Measurements from ENCODE around the gene SOHLH1.

Gene SOHLH1, protein sequence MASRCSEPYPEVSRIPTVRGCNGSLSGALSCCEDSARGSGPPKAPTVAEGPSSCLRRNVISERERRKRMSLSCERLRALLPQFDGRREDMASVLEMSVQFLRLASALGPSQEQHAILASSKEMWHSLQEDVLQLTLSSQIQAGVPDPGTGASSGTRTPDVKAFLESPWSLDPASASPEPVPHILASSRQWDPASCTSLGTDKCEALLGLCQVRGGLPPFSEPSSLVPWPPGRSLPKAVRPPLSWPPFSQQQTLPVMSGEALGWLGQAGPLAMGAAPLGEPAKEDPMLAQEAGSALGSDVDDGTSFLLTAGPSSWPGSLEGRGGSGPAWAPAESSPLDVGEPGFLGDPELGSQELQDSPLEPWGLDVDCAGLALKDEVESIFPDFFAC

DNA sequence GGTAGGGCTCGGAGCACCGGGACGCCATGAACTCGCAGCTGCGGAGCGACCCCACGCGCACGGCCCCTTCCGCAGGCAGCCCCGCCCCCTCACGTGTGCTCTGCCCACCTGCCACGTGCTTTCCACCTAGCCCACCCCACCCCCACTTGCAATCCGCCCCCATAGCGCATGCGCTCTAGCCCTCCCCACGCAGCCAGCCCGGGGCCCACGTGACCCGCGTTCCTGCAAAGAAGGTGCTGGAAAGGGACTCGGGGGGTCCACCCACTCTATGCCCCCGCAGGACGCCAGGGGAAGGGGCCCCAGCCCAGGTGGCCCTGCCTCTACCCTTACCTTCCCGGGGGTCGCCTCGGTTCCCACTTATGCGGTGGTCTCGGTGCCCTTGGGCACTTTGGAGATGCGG lies at the start of gene SOHLH1:
TSS of gene SOHLH1 (minus strand) at position 42 of the 400 bp plus-strand sequence. CDS start at position 28, 14 bp downstream.
- Histone ChIP-seq H3K9ac (ENCODE audit: low read length in 5 of 5) (no peak within 1 kb of the TSS), H3K27me3 (ENCODE audit: control insufficient read depth in 5 of 5, insufficient read depth in 4 of 5, low read length in 5 of 5) (peaks cover 16 to 32% (median 26%) of the 10 kb centered on the region in 5 donors), H3K4me1 (ENCODE audit: control insufficient read depth in 5 of 5, insufficient read depth in 5 of 5, low read length in 5 of 5) (peaks cover 0 to 11% (median 8%) of the 10 kb centered on the region in 5 donors), H3K27ac (ENCODE audit: low read depth, low read length) (no peak within 1 kb of the TSS), H3K9me3 (ENCODE audit: control insufficient read depth in 5 of 5, low read length in 5 of 5) (no peaks in the 10 kb centered on the region), H3K4me3 (ENCODE audit: low read depth in 1 of 5, low read length in 5 of 5) (no peak within 1 kb of the TSS), H3K36me3 (ENCODE audit: control insufficient read depth in 5 of 5, insufficient read depth in 5 of 5, low read length in 5 of 5) (no peaks in the 10 kb centered on the region)

DNA sequence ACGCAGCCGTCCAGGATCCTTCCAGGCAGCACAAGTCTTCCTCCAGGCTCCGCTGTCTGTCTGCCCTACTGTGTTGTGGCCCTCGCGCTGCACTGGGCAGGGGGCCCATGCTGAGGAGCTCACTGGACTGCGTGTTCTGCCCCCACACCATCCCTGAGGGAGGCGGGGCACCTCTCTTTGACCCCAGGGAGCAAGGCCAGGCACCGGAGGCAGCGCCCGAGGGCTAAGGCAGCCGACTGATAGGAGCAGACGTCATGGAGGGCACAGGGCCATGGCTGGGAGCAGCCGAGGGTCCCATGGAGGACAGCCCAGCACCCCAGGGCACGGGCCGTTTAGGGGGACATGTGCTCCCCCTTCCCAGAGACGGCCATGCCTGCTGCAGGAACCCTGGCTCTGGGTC lies 49.4 kb upstream of the SOHLH1 start:
- Histone ChIP-seq H3K9me3 (ENCODE audit: control insufficient read depth in 5 of 5, low read length in 5 of 5) (no peaks in the 10 kb centered on the region), H3K4me3 (ENCODE audit: low read depth in 1 of 5, low read length in 5 of 5) (no peak overlapping the region), H3K27ac (ENCODE audit: low read depth, low read length) (no peak overlapping the region), H3K27me3 (ENCODE audit: control insufficient read depth in 5 of 5, insufficient read depth in 4 of 5, low read length in 5 of 5) (peaks cover 14 to 39% (median 21%) of the 10 kb centered on the region in 5 donors), H3K4me1 (ENCODE audit: control insufficient read depth in 5 of 5, insufficient read depth in 5 of 5, low read length in 5 of 5) (peaks cover 0 to 2% (median 0%) of the 10 kb centered on the region in 5 donors), H3K9ac (ENCODE audit: low read length in 5 of 5) (no peak overlapping the region), H3K36me3 (ENCODE audit: control insufficient read depth in 5 of 5, insufficient read depth in 5 of 5, low read length in 5 of 5) (no peaks in the 10 kb centered on the region)

DNA sequence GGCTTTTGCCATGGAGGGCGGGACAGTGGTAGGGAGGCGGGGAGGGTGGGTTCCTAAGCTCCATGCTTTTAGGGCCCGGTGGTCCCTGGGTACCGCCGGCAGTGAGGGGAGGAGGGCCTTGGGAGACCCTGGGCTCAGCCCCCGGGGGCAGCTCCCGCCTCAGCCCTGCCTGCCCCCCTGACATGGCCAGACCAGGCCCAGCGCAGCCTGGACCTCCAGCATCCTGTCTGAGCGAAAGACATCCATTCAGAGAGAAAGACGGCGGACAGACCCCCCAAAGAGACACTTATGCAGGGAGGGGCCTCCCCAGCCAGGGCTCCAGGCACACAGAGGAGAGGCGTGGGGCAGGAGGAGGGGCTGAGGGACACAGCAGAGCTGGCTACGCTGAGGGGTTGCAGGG lies 48.0 kb upstream of the SOHLH1 start:
- Histone ChIP-seq H3K9ac (ENCODE audit: low read length in 5 of 5) (no peak overlapping the region), H3K27ac (ENCODE audit: low read depth, low read length) (no peak overlapping the region), H3K27me3 (ENCODE audit: control insufficient read depth in 5 of 5, insufficient read depth in 4 of 5, low read length in 5 of 5) (peaks cover 14 to 37% (median 23%) of the 10 kb centered on the region in 5 donors), H3K36me3 (ENCODE audit: control insufficient read depth in 5 of 5, insufficient read depth in 5 of 5, low read length in 5 of 5) (no peaks in the 10 kb centered on the region), H3K4me1 (ENCODE audit: control insufficient read depth in 5 of 5, insufficient read depth in 5 of 5, low read length in 5 of 5) (peaks cover 0 to 2% (median 0%) of the 10 kb centered on the region in 5 donors), H3K9me3 (ENCODE audit: control insufficient read depth in 5 of 5, low read length in 5 of 5) (no peaks in the 10 kb centered on the region), H3K4me3 (ENCODE audit: low read depth in 1 of 5, low read length in 5 of 5) (no peak overlapping the region)

DNA sequence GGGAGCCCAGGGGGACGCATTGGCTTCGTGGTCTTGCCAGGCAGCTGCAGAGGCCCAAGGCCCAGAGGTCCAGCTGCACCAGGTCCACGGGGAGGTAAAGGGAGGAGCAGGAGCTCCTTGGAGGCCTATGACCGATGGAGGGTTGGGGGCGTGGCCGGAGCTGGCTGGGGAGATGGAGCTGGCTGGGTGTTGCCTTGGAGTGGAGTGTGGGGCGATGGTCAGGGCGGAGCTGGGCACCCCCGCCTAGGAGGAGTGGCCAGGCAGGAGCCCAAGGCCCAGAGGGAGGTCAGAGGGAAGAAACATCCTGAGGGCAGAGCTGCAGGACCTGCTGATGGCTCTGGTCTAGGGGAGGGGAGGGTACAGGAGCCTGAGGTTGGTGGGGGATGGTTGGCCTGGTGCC lies 47.3 kb upstream of the SOHLH1 start:
- Histone ChIP-seq H3K4me1 (ENCODE audit: control insufficient read depth in 5 of 5, insufficient read depth in 5 of 5, low read length in 5 of 5) (peaks cover 0 to 2% (median 0%) of the 10 kb centered on the region in 5 donors), H3K36me3 (ENCODE audit: control insufficient read depth in 5 of 5, insufficient read depth in 5 of 5, low read length in 5 of 5) (no peaks in the 10 kb centered on the region), H3K4me3 (ENCODE audit: low read depth in 1 of 5, low read length in 5 of 5) (no peak overlapping the region), H3K9me3 (ENCODE audit: control insufficient read depth in 5 of 5, low read length in 5 of 5) (no peaks in the 10 kb centered on the region), H3K27ac (ENCODE audit: low read depth, low read length) (no peak overlapping the region), H3K27me3 (ENCODE audit: control insufficient read depth in 5 of 5, insufficient read depth in 4 of 5, low read length in 5 of 5) (peaks cover 14 to 38% (median 23%) of the 10 kb centered on the region in 5 donors), H3K9ac (ENCODE audit: low read length in 5 of 5) (no peak overlapping the region)

DNA sequence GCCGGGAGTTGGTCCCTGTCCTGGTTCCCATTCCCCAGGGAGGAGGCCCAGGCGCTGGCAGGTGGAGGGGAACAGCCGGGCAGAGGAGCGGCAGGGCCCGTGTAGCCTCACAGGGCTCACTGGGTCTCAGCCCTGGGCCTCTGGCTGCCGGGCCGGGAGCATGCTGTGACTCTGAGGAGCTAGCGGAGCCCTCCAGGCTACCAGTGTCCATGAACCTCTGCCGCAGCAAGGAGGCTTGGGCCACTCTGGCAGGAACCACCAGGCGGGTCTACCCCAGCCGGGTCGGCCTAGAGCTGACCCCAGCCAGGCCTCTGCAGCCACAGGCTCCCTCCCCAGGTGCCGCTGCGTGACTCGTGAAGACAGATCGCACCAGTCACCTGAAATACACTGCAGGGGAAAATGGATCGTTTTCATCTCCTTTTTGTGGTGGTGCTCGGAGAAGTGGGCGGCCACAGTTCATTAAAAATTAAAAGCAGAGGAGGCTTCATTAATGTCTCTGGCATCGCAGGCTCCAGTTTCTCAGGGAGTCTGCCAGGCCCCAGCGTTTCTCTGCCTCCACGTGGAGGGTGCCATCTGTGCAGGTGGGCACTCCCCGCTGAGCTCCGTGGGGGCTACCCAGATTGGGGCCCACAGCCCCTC lies 46.5 kb upstream of the SOHLH1 start:
- Histone ChIP-seq H3K9me3 (ENCODE audit: control insufficient read depth in 5 of 5, low read length in 5 of 5) (no peaks in the 10 kb centered on the region), H3K4me1 (ENCODE audit: control insufficient read depth in 5 of 5, insufficient read depth in 5 of 5, low read length in 5 of 5) (peaks cover 0 to 2% (median 0%) of the 10 kb centered on the region in 5 donors), H3K36me3 (ENCODE audit: control insufficient read depth in 5 of 5, insufficient read depth in 5 of 5, low read length in 5 of 5) (no peaks in the 10 kb centered on the region), H3K4me3 (ENCODE audit: low read depth in 1 of 5, low read length in 5 of 5) (no peak overlapping the region), H3K9ac (ENCODE audit: low read length in 5 of 5) (no peak overlapping the region), H3K27me3 (ENCODE audit: control insufficient read depth in 5 of 5, insufficient read depth in 4 of 5, low read length in 5 of 5) (peaks cover 14 to 43% (median 23%) of the 10 kb centered on the region in 5 donors), H3K27ac (ENCODE audit: low read depth, low read length) (no peak overlapping the region)

DNA sequence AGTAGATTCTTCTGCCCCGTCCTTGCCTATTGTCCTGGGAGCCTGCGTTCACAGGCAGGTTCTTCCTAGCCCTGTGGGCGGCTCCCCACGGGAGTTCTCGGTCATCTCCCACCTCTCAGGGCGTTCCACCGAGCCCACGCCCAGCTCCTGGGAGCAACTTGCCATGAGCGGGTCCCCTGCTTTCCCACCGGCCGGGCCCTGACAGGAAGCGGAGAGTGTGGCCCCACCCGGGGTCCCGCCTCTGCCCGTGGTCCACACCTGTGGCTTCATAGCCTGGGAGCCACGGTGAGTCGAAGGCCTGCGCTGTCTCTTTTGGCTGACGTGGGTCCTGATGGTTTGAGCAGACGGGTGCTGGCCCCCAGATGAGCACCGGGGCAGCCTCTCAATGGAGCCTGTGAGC lies 45.9 kb upstream of the SOHLH1 start:
- peaks cover 0 to 2% (median 0%) of the 10 kb centered on the region in 5 donors for H3K4me1 ChIP-seq (ENCODE audit: control insufficient read depth in 5 of 5, insufficient read depth in 5 of 5, low read length in 5 of 5)
- H3K9ac ChIP-seq (ENCODE audit: low read length in 5 of 5), result no peak overlapping the region
- no peaks in the 10 kb centered on the region for H3K36me3 ChIP-seq (ENCODE audit: control insufficient read depth in 5 of 5, insufficient read depth in 5 of 5, low read length in 5 of 5)
- H3K4me3 ChIP-seq (ENCODE audit: low read depth in 1 of 5, low read length in 5 of 5), result no peak overlapping the region
- peaks cover 19 to 44% (median 28%) of the 10 kb centered on the region in 5 donors for H3K27me3 ChIP-seq (ENCODE audit: control insufficient read depth in 5 of 5, insufficient read depth in 4 of 5, low read length in 5 of 5)
- no peak overlapping the region for H3K27ac ChIP-seq (ENCODE audit: low read depth, low read length)
- no peaks in the 10 kb centered on the region for H3K9me3 ChIP-seq (ENCODE audit: control insufficient read depth in 5 of 5, low read length in 5 of 5)

- Histone ChIP-seq H3K9ac (ENCODE audit: low read length in 5 of 5) (no peak overlapping the region), H3K27ac (ENCODE audit: low read depth, low read length) (no peak overlapping the region), H3K36me3 (ENCODE audit: control insufficient read depth in 5 of 5, insufficient read depth in 5 of 5, low read length in 5 of 5) (no peaks in the 10 kb centered on the region), H3K9me3 (ENCODE audit: control insufficient read depth in 5 of 5, low read length in 5 of 5) (no peaks in the 10 kb centered on the region), H3K4me1 (ENCODE audit: control insufficient read depth in 5 of 5, insufficient read depth in 5 of 5, low read length in 5 of 5) (peaks cover 0 to 2% (median 0%) of the 10 kb centered on the region in 5 donors), H3K4me3 (ENCODE audit: low read depth in 1 of 5, low read length in 5 of 5) (no peak overlapping the region), H3K27me3 (ENCODE audit: control insufficient read depth in 5 of 5, insufficient read depth in 4 of 5, low read length in 5 of 5) (peaks cover 21 to 45% (median 34%) of the 10 kb centered on the region in 5 donors)
Observed at GRCh38 chr9:135744333-135745070, 45.2 kb upstream of the SOHLH1 start.

DNA sequence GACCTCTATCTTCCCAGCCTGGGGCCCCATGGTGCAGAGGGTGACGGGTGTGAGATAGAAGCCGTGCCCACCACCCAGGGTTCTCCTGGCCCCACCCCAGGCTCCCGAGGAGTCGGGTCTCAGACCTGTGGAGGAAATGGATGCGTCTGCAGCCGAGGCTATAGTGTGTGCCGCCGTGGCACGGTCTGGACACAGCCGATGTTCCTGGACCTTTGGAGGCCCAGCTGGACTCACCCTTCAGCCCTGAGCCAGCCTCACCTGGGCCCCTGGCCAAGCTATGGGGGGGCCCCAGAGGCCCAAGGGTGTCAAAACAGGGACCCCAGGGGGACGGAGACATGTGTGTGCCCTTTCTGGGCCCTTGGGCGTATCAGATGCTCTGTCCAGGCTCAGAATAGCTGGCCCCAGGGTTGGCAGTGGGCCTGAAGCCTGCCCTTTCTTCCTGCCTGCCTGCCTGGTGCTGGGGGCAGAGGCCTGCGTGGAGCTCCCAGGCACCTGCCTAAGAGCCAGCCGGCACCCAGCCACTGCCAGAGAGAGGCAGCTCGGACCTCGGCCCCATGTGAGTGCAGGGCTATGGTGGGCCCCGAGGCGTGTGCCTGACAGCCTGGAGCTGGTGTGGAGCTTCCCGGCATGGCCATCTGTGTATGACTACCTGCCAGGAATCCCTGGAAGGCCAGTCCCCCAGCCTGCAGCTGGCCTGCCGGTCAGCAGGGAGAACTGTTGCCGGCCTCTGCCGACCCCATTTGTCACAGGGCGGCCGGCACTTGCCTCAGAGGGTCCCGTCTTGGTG lies 44.5 kb upstream of the SOHLH1 start:
- H3K27ac ChIP-seq (ENCODE audit: low read depth, low read length), result no peak overlapping the region
- H3K27me3 ChIP-seq (ENCODE audit: control insufficient read depth in 5 of 5, insufficient read depth in 4 of 5, low read length in 5 of 5), result peaks cover 21 to 47% (median 37%) of the 10 kb centered on the region in 5 donors
- H3K9me3 ChIP-seq (ENCODE audit: control insufficient read depth in 5 of 5, low read length in 5 of 5), result no peaks in the 10 kb centered on the region
- H3K36me3 ChIP-seq (ENCODE audit: control insufficient read depth in 5 of 5, insufficient read depth in 5 of 5, low read length in 5 of 5), result no peaks in the 10 kb centered on the region
- peaks cover 0 to 2% (median 0%) of the 10 kb centered on the region in 5 donors for H3K4me1 ChIP-seq (ENCODE audit: control insufficient read depth in 5 of 5, insufficient read depth in 5 of 5, low read length in 5 of 5)
- no peak overlapping the region for H3K4me3 ChIP-seq (ENCODE audit: low read depth in 1 of 5, low read length in 5 of 5)
- no peak overlapping the region for H3K9ac ChIP-seq (ENCODE audit: low read length in 5 of 5)

DNA sequence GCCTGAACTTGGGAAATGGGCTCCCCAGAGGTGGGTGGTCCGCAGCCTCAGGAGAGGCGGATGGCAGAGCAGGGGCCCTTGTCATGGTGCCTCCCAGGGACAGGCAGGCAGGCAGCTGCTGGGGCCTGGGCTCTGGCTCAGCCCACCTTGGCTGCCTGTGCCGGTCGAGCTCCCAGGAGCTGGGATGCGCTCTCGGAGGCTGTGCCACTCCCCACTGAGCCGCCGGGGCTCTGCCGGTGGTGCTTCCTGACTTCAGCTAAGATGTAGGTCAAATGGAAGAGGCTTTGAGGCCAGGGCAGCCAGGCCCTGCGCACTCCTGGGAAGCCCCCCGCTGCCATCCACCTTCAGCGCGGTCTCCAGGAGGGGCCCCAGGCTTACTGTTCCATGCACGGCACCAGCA lies 43.7 kb upstream of the SOHLH1 start:
- Histone ChIP-seq H3K9me3 (ENCODE audit: control insufficient read depth in 5 of 5, low read length in 5 of 5) (no peaks in the 10 kb centered on the region), H3K4me1 (ENCODE audit: control insufficient read depth in 5 of 5, insufficient read depth in 5 of 5, low read length in 5 of 5) (peaks cover 0 to 2% (median 0%) of the 10 kb centered on the region in 5 donors), H3K4me3 (ENCODE audit: low read depth in 1 of 5, low read length in 5 of 5) (no peak overlapping the region), H3K27me3 (ENCODE audit: control insufficient read depth in 5 of 5, insufficient read depth in 4 of 5, low read length in 5 of 5) (peaks cover 24 to 50% (median 41%) of the 10 kb centered on the region in 5 donors), H3K36me3 (ENCODE audit: control insufficient read depth in 5 of 5, insufficient read depth in 5 of 5, low read length in 5 of 5) (no peaks in the 10 kb centered on the region), H3K9ac (ENCODE audit: low read length in 5 of 5) (no peak overlapping the region), H3K27ac (ENCODE audit: low read depth, low read length) (no peak overlapping the region)

Data from subcutaneous abdominal adipose tissue (tissue), 5 donors.